ENCODE data around the gene TEX13D.

Gene TEX13D

GRCh38 chrX:124338733-124339514 is 6.5 kb downstream of the TEX13D start:
- H3K27ac ChIP-seq = no peak overlapping the region
- no peak overlapping the region for H3K4me3 ChIP-seq (ENCODE audit: low read depth, low read length)
- DNase-seq = no peak
- no peaks in the 10 kb centered on the region for H3K9me3 ChIP-seq (ENCODE audit: severe bottlenecking)
- H3K36me3 ChIP-seq = no peaks in the 10 kb centered on the region
- TF ChIP-seq CTCF (IDR thresholded peaks at IDR 0.05; ENCODE audit: low read depth, low read length) = no peak
- peaks cover 31% of the 10 kb centered on the region for H3K27me3 ChIP-seq (ENCODE audit: insufficient read depth, low read depth, severe bottlenecking)

- DNase-seq = no peak
- no peaks in the 10 kb centered on the region for H3K36me3 ChIP-seq
- TF ChIP-seq CTCF (IDR thresholded peaks at IDR 0.05; ENCODE audit: low read depth, low read length) = no peak
- no peak overlapping the region for H3K27ac ChIP-seq
- no peak overlapping the region for H3K4me3 ChIP-seq (ENCODE audit: low read depth, low read length)
- H3K27me3 ChIP-seq (ENCODE audit: insufficient read depth, low read depth, severe bottlenecking) = peaks cover 42% of the 10 kb centered on the region
- no peaks in the 10 kb centered on the region for H3K9me3 ChIP-seq (ENCODE audit: severe bottlenecking)
Observed at GRCh38 chrX:124341396-124342132, 9.1 kb downstream of the TEX13D start.

GRCh38 chrX:124342174-124342867 is 9.9 kb downstream of the TEX13D start:
- Histone ChIP-seq H3K36me3 (no peaks in the 10 kb centered on the region), H3K4me3 (ENCODE audit: low read depth, low read length) (no peak overlapping the region), H3K27ac (no peak overlapping the region), H3K9me3 (ENCODE audit: severe bottlenecking) (no peaks in the 10 kb centered on the region), H3K27me3 (ENCODE audit: insufficient read depth, low read depth, severe bottlenecking) (peaks cover 48% of the 10 kb centered on the region)
- DNase-seq = no peak
- no peak for TF ChIP-seq CTCF (IDR thresholded peaks at IDR 0.05; ENCODE audit: low read depth, low read length)

- Histone ChIP-seq H3K9me3 (ENCODE audit: severe bottlenecking) (no peaks in the 10 kb centered on the region), H3K36me3 (no peaks in the 10 kb centered on the region), H3K4me3 (ENCODE audit: low read depth, low read length) (no peak overlapping the region), H3K27me3 (ENCODE audit: insufficient read depth, low read depth, severe bottlenecking) (peaks cover 55% of the 10 kb centered on the region), H3K27ac (no peak overlapping the region)
- no peak for DNase-seq
- no peak for TF ChIP-seq CTCF (IDR thresholded peaks at IDR 0.05; ENCODE audit: low read depth, low read length)
Observed at GRCh38 chrX:124343016-124343415, 10.6 kb downstream of the TEX13D start.

GRCh38 chrX:124344246-124344645 is 11.8 kb downstream of the TEX13D start:
- DNase-seq = no peak
- no peaks in the 10 kb centered on the region for H3K36me3 ChIP-seq

More at GRCh38 chrX:124344246-124344645, 11.8 kb downstream of the TEX13D start:
- H3K27me3 ChIP-seq (ENCODE audit: insufficient read depth, low read depth, severe bottlenecking) = peaks cover 61% of the 10 kb centered on the region
- H3K9me3 ChIP-seq (ENCODE audit: severe bottlenecking) = no peaks in the 10 kb centered on the region
- no peak for TF ChIP-seq CTCF (IDR thresholded peaks at IDR 0.05; ENCODE audit: low read depth, low read length)
- no peak overlapping the region for H3K27ac ChIP-seq
- H3K4me3 ChIP-seq (ENCODE audit: low read depth, low read length) = no peak overlapping the region

All from WERI-Rb-1 (cell line).